Left ventricle myocardium inferior (tissue), 1 donor: ENCODE data around the gene C16orf90. TPM values are rescaled to one million over a fixed set of nuclear protein-coding genes. Genes with fewer than 3 reads are reported as not detected.
"Not testable (repeated sequence)": the region's sequence is repeated elsewhere in the genome, so short reads cannot be mapped to it uniquely, and the experiment has no call there.

Experiments used
- DNase-seq: peaks from one replicate; pipeline ENCODE4 v3.0.0-alpha.2; 2020
- H3K27ac ChIP-seq: fragments of 200-600 bp; replicated peaks from 2 replicates; pipeline ENCODE4 v1.8.0; 2021
- H3K27me3 ChIP-seq: fragments of 200-600 bp; 2 replicates; pipeline ENCODE4 v1.8.0; 2021; ENCODE audit warnings: low read depth
- H3K36me3 ChIP-seq: fragments of 200-600 bp; 2 replicates; pipeline ENCODE4 v1.8.0; 2021
- H3K4me1 ChIP-seq: fragments of 200-600 bp; 2 replicates; pipeline ENCODE4 v1.8.0; 2021
- H3K4me3 ChIP-seq: fragments of 200-600 bp; 2 replicates; pipeline ENCODE4 v1.8.0; 2021; ENCODE audit warnings: mild to moderate bottlenecking, moderate library complexity
- H3K9me3 ChIP-seq: fragments of 200-600 bp; replicated peaks from 2 replicates; pipeline ENCODE4 v1.8.0; 2021
- CTCF ChIP-seq: fragments of 200-600 bp; IDR thresholded peaks from 2 replicates; pipeline ENCODE4 v1.8.0; 2021; ENCODE audit warnings: antibody characterized with exemption, mild to moderate bottlenecking, borderline replicate concordance
- intact Hi-C: fragments of 100-400 bp; cut with micrococcal nuclease; formaldehyde crosslinking; loops from one replicate; pipeline ENCODE4 v1.11.0; 2022
- total RNA-seq: library from RNA; stranded (reverse); fragmentation: NEBNext Ultra II Directional; extraction: Animal tissue kit (Norgen Biotek cat#: 25700); gene quantifications from one replicate; pipeline ENCODE4 v1.2.1, GENCODE V29; 2021
- donor health status: DM: no; HTN: yes; CAD: no; lungs with severe emphysema.

The C16orf90 gene
- total RNA-seq, 1 donor from 2014 or later, result not detected

GRCh38 chr16:3478242-3478925 is 16.9 kb downstream of the C16orf90 start:
- peaks cover 61% of the 10 kb centered on the region for H3K4me1 ChIP-seq
- H3K4me3 ChIP-seq, result no peak overlapping the region
- TF ChIP-seq CTCF, result no peak
- no peaks in the 10 kb centered on the region for H3K9me3 ChIP-seq
- intact Hi-C loops, result no loop called here
- no peaks in the 10 kb centered on the region for H3K27me3 ChIP-seq
- peak overlapping the region; percentile 28 for H3K27ac ChIP-seq
- H3K36me3 ChIP-seq, result peaks cover 61% of the 10 kb centered on the region
- no peak for DNase-seq

GRCh38 chr16:3476409-3476808 is 18.9 kb downstream of the C16orf90 start:
- TF ChIP-seq CTCF, result no peak
- Histone ChIP-seq H3K9me3 (no peaks in the 10 kb centered on the region), H3K4me1 (peaks cover 72% of the 10 kb centered on the region), H3K4me3 (no peak overlapping the region), H3K27me3 (no peaks in the 10 kb centered on the region), H3K36me3 (peaks cover 41% of the 10 kb centered on the region), H3K27ac (peak overlapping the region; percentile 49)
- intact Hi-C loops, result no loop called here
- no peak for DNase-seq

- Histone ChIP-seq H3K4me1 (peaks cover 72% of the 10 kb centered on the region), H3K9me3 (no peaks in the 10 kb centered on the region), H3K27me3 (no peaks in the 10 kb centered on the region), H3K4me3 (no peak overlapping the region), H3K36me3 (peaks cover 35% of the 10 kb centered on the region), H3K27ac (peak overlapping the region; percentile 49)
- no peak for DNase-seq
- TF ChIP-seq CTCF, result no peak
- intact Hi-C loops, result no loop called here
These were observed 19.5 kb downstream of the C16orf90 start for GRCh38 chr16:3475604-3476375.

- DNase-seq, H3K27ac ChIP-seq, intact Hi-C loops, H3K27me3 ChIP-seq, H3K9me3 ChIP-seq, H3K4me3 ChIP-seq: not testable (repeated sequence)
- peaks cover 80% of the 10 kb centered on the region for H3K4me1 ChIP-seq
- H3K36me3 ChIP-seq, result peaks cover 25% of the 10 kb centered on the region
These were observed 20.4 kb downstream of the C16orf90 start for GRCh38 chr16:3474870-3475269.

GRCh38 chr16:3474136-3474779 is 21.0 kb downstream of the C16orf90 start:
- Histone ChIP-seq H3K27me3 (no peaks in the 10 kb centered on the region), H3K4me3 (no peak overlapping the region), H3K36me3 (peaks cover 19% of the 10 kb centered on the region), H3K9me3 (no peaks in the 10 kb centered on the region), H3K4me1 (peaks cover 86% of the 10 kb centered on the region), H3K27ac (peak overlapping the region; percentile 45)
- DNase-seq, result no peak
- peak; percentile 11 for TF ChIP-seq CTCF
- intact Hi-C loops, result no loop called here

GRCh38 chr16:3473596-3473943 is 21.7 kb downstream of the C16orf90 start:
- H3K9me3 ChIP-seq, DNase-seq, H3K4me3 ChIP-seq, H3K27me3 ChIP-seq, intact Hi-C loops: not testable (repeated sequence)
- Histone ChIP-seq H3K4me1 (peaks cover 93% of the 10 kb centered on the region), H3K36me3 (peaks cover 12% of the 10 kb centered on the region), H3K27ac (peak overlapping the region; percentile 45)
